K562 (cell line): ENCODE measurements around the gene PDZRN3. TPM values are rescaled to one million over a fixed set of nuclear protein-coding genes. Genes with fewer than 3 reads are reported as not detected.

Experiments
- ATAC-seq: fragments of 200-7000 bp; cut with Tn5 transposase; 3 replicates; pipeline ENCODE4 v1.9.1; 2020; ENCODE audit warnings: moderate library complexity
- BruUV-seq: library from RNA; stranded (reverse); fragments of 400-500 nt; replicated peaks from 2 replicates; lab custom pipeline; 2021; lab: Mats Ljungman, UMichigan
- CTCF ChIA-PET: fragments of 300-600 bp; formaldehyde crosslinking; extraction: SDS; loops from one replicate; lab custom pipeline; 2021; ENCODE audit warnings: low intra/inter-chr PET ratio; lab: Yijun Ruan, JAX
- POLR2A ChIA-PET: fragments of 300-600, 350-650 bp; sonication (Branson Sonifier 250); formaldehyde crosslinking; extraction: SDS; loops from one replicate; lab custom pipeline; 2021; ENCODE audit warnings: antibody characterized with exemption, inconsistent platforms; lab: Yijun Ruan, JAX
- DNase-seq, 4 experiments: peaks; one replicate each; pipeline versions ENCODE4 v3.0.0 to v3.0.0-alpha.2; 2011 to 2018; ENCODE audit warnings: low spot score in 3 of 4, mixed read lengths in 3 of 4; ENCODE audit errors: extremely low read depth in 1 of 4
- FAIRE-seq: peaks from 2 replicates; lab custom pipeline; 2011; peaks lifted over from hg19 to GRCh38; lab: Jason Lieb, UNC
- H2AFZ ChIP-seq: 2 replicates; pipeline ENCODE4 v1.6.0; 2011; ENCODE audit warnings: low read depth, low read length, control low read depth, inconsistent platforms
- H3K27ac ChIP-seq: fragments of 200-600 bp; 3 replicates; pipeline ENCODE4 v1.8.0; 2011; ENCODE audit warnings: low read depth, mild to moderate bottlenecking, control low read depth, inconsistent platforms, low read length, moderate library complexity, mixed read lengths; ENCODE audit errors: extremely low read depth
- H3K27me3 ChIP-seq, 2 experiments: fragments of 300-600 bp in 1 of 2; 2 replicates in 1 of 2; 3 replicates in 1 of 2; pipeline versions ENCODE4 v1.6.0 to v1.8.0; 2011; ENCODE audit warnings: inconsistent platforms in 2 of 2, low read length in 2 of 2, mild to moderate bottlenecking in 1 of 2, mixed read lengths in 1 of 2, moderate library complexity in 1 of 2; ENCODE audit not compliant: control insufficient read depth in 2 of 2, insufficient read depth in 2 of 2
- H3K36me3 ChIP-seq: fragments of 300-600 bp; 3 replicates; pipeline ENCODE4 v1.8.0; 2011; ENCODE audit warnings: mild to moderate bottlenecking, low read length, inconsistent platforms; ENCODE audit not compliant: control insufficient read depth, insufficient read depth
- H3K4me1 ChIP-seq, 2 experiments: fragments of 200-600 bp in 1 of 2; replicated peaks in 1 of 2; 2 replicates in 1 of 2; 3 replicates in 1 of 2; pipeline versions ENCODE4 v1.5.1 to v1.8.0; 2011; ENCODE audit warnings: inconsistent platforms in 2 of 2, low read length in 2 of 2, mild to moderate bottlenecking in 1 of 2, mixed read lengths in 1 of 2, moderate library complexity in 1 of 2; ENCODE audit not compliant: control insufficient read depth in 2 of 2, insufficient read depth in 2 of 2
- H3K4me2 ChIP-seq: 2 replicates; pipeline ENCODE4 v1.6.1; 2011; ENCODE audit warnings: low read length, control low read depth, inconsistent platforms, mixed read lengths; ENCODE audit not compliant: insufficient read depth
- H3K4me3 ChIP-seq: fragments of 200-600 bp; sonication (generic), shearing (Covaris generic); 2 replicates; pipeline ENCODE4 v1.5.1; 2016; ENCODE audit warnings: control low read depth, inconsistent platforms
- H3K79me2 ChIP-seq: fragments of 200-600 bp; 3 replicates; pipeline ENCODE4 v1.8.0; 2011; ENCODE audit warnings: low read length, inconsistent platforms; ENCODE audit not compliant: control insufficient read depth, insufficient read depth
- H3K9ac ChIP-seq, 2 experiments: 2 replicates each; pipeline versions ENCODE4 v1.6.0 to v1.6.1; 2011; ENCODE audit warnings: low read depth in 2 of 2, low read length in 2 of 2, control low read depth in 1 of 2, inconsistent platforms in 1 of 2, mild to moderate bottlenecking in 1 of 2, mixed read lengths in 1 of 2; ENCODE audit not compliant: insufficient read depth in 1 of 2
- H3K9me1 ChIP-seq: one replicate; pipeline ENCODE4 v1.6.0; 2011; ENCODE audit warnings: inconsistent platforms, mild to moderate bottlenecking, low read length, moderate library complexity; ENCODE audit not compliant: control insufficient read depth, insufficient read depth
- H3K9me3 ChIP-seq: replicated peaks from 2 replicates; pipeline ENCODE4 v1.5.1; 2011; ENCODE audit warnings: low read depth, low read length, inconsistent platforms; ENCODE audit not compliant: control insufficient read depth, insufficient read depth
- H4K20me1 ChIP-seq: replicated peaks from 2 replicates; pipeline ENCODE4 v1.6.1; 2011; ENCODE audit warnings: low read length, inconsistent platforms, mixed read lengths; ENCODE audit not compliant: control insufficient read depth, insufficient read depth
- COPS2 ChIP-seq: fragments of 450-650 bp; conservative IDR thresholded peaks from 2 replicates; pipeline ENCODE4 v1.6.1; 2016; ENCODE audit warnings: mild to moderate bottlenecking, moderate library complexity
- CREB5 ChIP-seq: fragments of 250-450 bp; sonication (Bioruptor Pico); IDR thresholded peaks from 2 replicates; pipeline ENCODE4 v1.5.0; 2020; ENCODE audit warnings: mild to moderate bottlenecking
- ETS1 ChIP-seq: conservative IDR thresholded peaks from 2 replicates; pipeline ENCODE4 v1.6.1; 2011; ENCODE audit warnings: low read depth, mild to moderate bottlenecking, low read length; ENCODE audit not compliant: control insufficient read depth
- GATAD2A ChIP-seq: fragments of 450-650 bp; IDR thresholded peaks from 2 replicates; pipeline ENCODE4 v1.6.1; 2017
- HNRNPH1 ChIP-seq: fragments of 200-400 bp; formaldehyde crosslinking; optimal IDR thresholded peaks from 2 replicates; pipeline ENCODE3; 2017; ENCODE audit warnings: low read depth, mild to moderate bottlenecking, low read length, moderate library complexity
- ID3 ChIP-seq, 2 experiments: fragments of 250-450 bp in 1 of 2; fragments of 450-650 bp in 1 of 2; sonication (Bioruptor Pico) in 1 of 2; IDR thresholded peaks; 2 replicates each; pipeline versions ENCODE4 v1.6.1 to v1.8.0; 2016 to 2021; ENCODE audit warnings: mild to moderate bottlenecking in 2 of 2, moderate library complexity in 2 of 2, missing compliant biosample characterization in 1 of 2, missing genetic modification characterization in 1 of 2
- KAT2B ChIP-seq: IDR thresholded peaks from one replicate; pipeline ENCODE4 v1.6.1; 2012; ENCODE audit warnings: low read depth, mild to moderate bottlenecking, control low read depth, inconsistent platforms, low read length, moderate library complexity
- NFATC3 ChIP-seq: fragments of 450-650 bp; IDR thresholded peaks from 2 replicates; pipeline ENCODE4 v1.6.1; 2017; ENCODE audit warnings: mild to moderate bottlenecking
- NR2C1 ChIP-seq, 2 experiments: fragments of 450-650 bp; IDR thresholded peaks; 2 replicates each; pipeline ENCODE4 v1.6.1; 2017; ENCODE audit warnings: mild to moderate bottlenecking in 2 of 2, antibody characterized with exemption in 1 of 2, inconsistent platforms in 1 of 2, missing compliant biosample characterization in 1 of 2, missing genetic modification characterization in 1 of 2
- RAD51 ChIP-seq: fragments of 450-650 bp; IDR thresholded peaks from 2 replicates; pipeline ENCODE4 v1.7.1; 2016; ENCODE audit warnings: low read depth, mild to moderate bottlenecking, borderline replicate concordance
- SP2 ChIP-seq: IDR thresholded peaks from 2 replicates; pipeline ENCODE4 v1.6.1; 2011; ENCODE audit warnings: mild to moderate bottlenecking, low read depth, low read length, moderate library complexity; ENCODE audit not compliant: poor library complexity, severe bottlenecking; ENCODE audit errors: extremely low read depth
- USF1 ChIP-seq: sonication (generic); formaldehyde crosslinking; IDR thresholded peaks from 2 replicates; pipeline ENCODE4 v1.9.0; 2022; ENCODE audit warnings: mild to moderate bottlenecking, missing genetic modification reagents
- WHSC1 ChIP-seq: IDR thresholded peaks from one replicate; pipeline ENCODE4 v1.6.1; 2012; ENCODE audit warnings: low read length, control low read depth, inconsistent platforms
- ZBTB43 ChIP-seq: sonication (generic); formaldehyde crosslinking; IDR thresholded peaks from 2 replicates; pipeline ENCODE4 v1.8.0; 2023; ENCODE audit warnings: mild to moderate bottlenecking, missing genetic modification reagents
- ZNF408 ChIP-seq: fragments of 250-450 bp; sonication (Bioruptor Pico); IDR thresholded peaks from 2 replicates; pipeline ENCODE4 v1.4.0; 2020; ENCODE audit warnings: low read depth, mild to moderate bottlenecking, moderate library complexity
- ZNF644 ChIP-seq: fragments of 200-800 bp; sonication (Bioruptor generic); IDR thresholded peaks from 2 replicates; pipeline ENCODE4 v1.6.1; 2016; ENCODE audit warnings: low read depth, missing genetic modification characterization, missing compliant biosample characterization
- ZNF77 ChIP-seq: fragments of 250-450 bp; sonication (Bioruptor Pico); IDR thresholded peaks from 2 replicates; pipeline ENCODE4 v1.5.0; 2020
- WGBS: fragments of 100-300 bp; shearing (Covaris generic); methylation state at CpG from one replicate; pipeline ENCODE4 v1.1.6; 2016; ENCODE audit warnings: low coverage, mixed read lengths; ENCODE audit not compliant: insufficient coverage; ENCODE audit errors: missing lambda C conversion rate; 5-methylcytosine and 5-hydroxymethylcytosine counted together
- in situ Hi-C: fragments of 300-500 bp; cut with MboI; formaldehyde crosslinking; loops from 4 replicates; pipeline ENCODE4 v1.15.0; 2018; ENCODE audit warnings: inconsistent platforms, mixed read lengths
- intact Hi-C: fragments of 100-400 bp; cut with micrococcal nuclease; formaldehyde crosslinking; loops from 2 replicates; pipeline ENCODE4 v1.14.2; 2022
- polyA plus RNA-seq, 8 experiments: library from polyadenylated mRNA; depleted of rRNA in 4 of 8; stranded (reverse) in 5 of 8; unstranded in 3 of 8; fragments of >200 nt; fragmentation: Nextera tagmentation in 2 of 8; fragmentation: Illumina TruSeq in 1 of 8; extraction: Ambion mirVana in 2 of 8; extraction: Trizol in 1 of 8; gene quantifications; 2 replicates each; pipeline versions ENCODE4 v1.2.1 to v1.2.3, GENCODE V29; 2011 to 2014; ENCODE audit warnings: inconsistent platforms in 1 of 8, missing spikeins in 1 of 8
- total RNA-seq, 7 experiments: library from RNA; depleted of rRNA in 6 of 7; stranded (reverse); fragments of >200 nt in 6 of 7; fragmentation: Illumina TruSeq in 2 of 7; extraction: Trizol in 2 of 7; gene quantifications; 2 replicates each; pipeline versions ENCODE4 v1.2.1 to v1.2.3, GENCODE V29; 2011 to 2021; ENCODE audit warnings: low replicate concordance in 1 of 7

The PDZRN3 gene
- total and polyA plus RNA-seq, 9 of the 15 experiments (the other 6 are each of a cell fraction or from before 2014, with no cell fraction given): 0.16 TPM; not detected in 8

- Histone ChIP-seq H3K4me2 (no peak overlapping the region), H3K4me1 (no peaks in the 10 kb centered on the region), H3K27me3 (no peaks in the 10 kb centered on the region; a peak in 1 of 5 replicates), H3K4me3 (no peak overlapping the region), H3K9ac (no peak overlapping the region), H2AFZ (no peak overlapping the region), H3K79me2 (no peaks in the 10 kb centered on the region), H4K20me1 (no peaks in the 10 kb centered on the region), H3K27ac (no peak overlapping the region), H3K9me3 (no peaks in the 10 kb centered on the region), H3K9me1 (no peaks in the 10 kb centered on the region), H3K36me3 (no peaks in the 10 kb centered on the region)
- ChIA-PET POLR2A (no interaction called here), CTCF (no interaction called here)
- DNase-seq (no peak), FAIRE-seq (no peak), ATAC-seq (no peak)
- in situ Hi-C loops (no loop called here), intact Hi-C loops (no loop called here)
- 2% methylated on average over 4 of the region's 4 CpGs for WGBS
- no TSS peak for BruUV-seq
- TF ChIP-seq ZBTB43 (no peak), SP2 (no peak), KAT2B (no peak), USF1 (CRISPR knock-in tag) (no peak), GATAD2A (no peak), COPS2 (no peak), RAD51 (no peak), NR2C1 (IDR thresholded peaks at IDR 0.05) (no peak), NR2C1 (tag; IDR thresholded peaks at IDR 0.05) (no peak), CREB5 (no peak), ZNF408 (CRISPR knock-in tag) (no peak), NFATC3 (no peak), ETS1 (no peak), ID3 (CRISPR knock-in tag; IDR thresholded peaks at IDR 0.05) (no peak), ID3 (tag; IDR thresholded peaks at IDR 0.05) (no peak), WHSC1 (no peak), ZNF77 (CRISPR knock-in tag) (no peak), ZNF644 (no peak), HNRNPH1 (no peak)
Measured at GRCh38 chr3:73530022-73530396, 94.7 kb downstream of the PDZRN3 start.
